RWPE2 (cell line): ENCODE results near the gene UNC79.
A peak's percentile ranks its signal among the peaks of the same experiment; 100 is the strongest.
"Not testable (repeated sequence)": the region's sequence is repeated elsewhere in the genome, so short reads cannot be mapped to it uniquely, and the experiment has no call there.

Experiments
- ATAC-seq: fragments of 200-7000 bp; cut with Tn5 transposase; 3 replicates; pipeline ENCODE4 v1.9.1; 2021; ENCODE audit warnings: low read depth
- DNase-seq: peaks from one replicate; pipeline ENCODE4 v3.0.0-alpha.2; 2020; ENCODE audit warnings: low spot score
- H3K27ac ChIP-seq: fragments of 450-650 bp; 2 replicates; pipeline ENCODE4 v1.5.1; 2017; ENCODE audit warnings: mild to moderate bottlenecking; ENCODE audit not compliant: poor library complexity, severe bottlenecking
- H3K27me3 ChIP-seq: fragments of 250-450 bp; sonication (Bioruptor Pico); 2 replicates; pipeline ENCODE4 v1.5.1; 2021; ENCODE audit warnings: mild to moderate bottlenecking, moderate library complexity; ENCODE audit not compliant: insufficient read depth, poor library complexity, severe bottlenecking
- H3K36me3 ChIP-seq: fragments of 250-450 bp; sonication (Bioruptor Pico); 2 replicates; pipeline ENCODE4 v1.5.1; 2020; ENCODE audit warnings: low read depth, mild to moderate bottlenecking, moderate library complexity
- H3K4me1 ChIP-seq: fragments of 250-450 bp; sonication (Bioruptor Pico); 2 replicates; pipeline ENCODE4 v1.5.1; 2021; ENCODE audit warnings: mild to moderate bottlenecking, moderate library complexity; ENCODE audit not compliant: insufficient read depth, poor library complexity, severe bottlenecking
- H3K4me3 ChIP-seq: fragments of 250-450 bp; sonication (Bioruptor Pico); 2 replicates; pipeline ENCODE4 v1.5.1; 2021; ENCODE audit warnings: mild to moderate bottlenecking, moderate library complexity; ENCODE audit not compliant: severe bottlenecking
- H3K9me3 ChIP-seq: fragments of 250-450 bp; sonication (Bioruptor Pico); 2 replicates; pipeline ENCODE4 v1.5.1; 2021; ENCODE audit warnings: mild to moderate bottlenecking, moderate library complexity; ENCODE audit not compliant: severe bottlenecking
- CTCF ChIP-seq: fragments of 450-650 bp; IDR thresholded peaks from one replicate; pipeline ENCODE4 v1.5.1; 2017; ENCODE audit warnings: mild to moderate bottlenecking, moderate library complexity; ENCODE audit not compliant: poor library complexity, severe bottlenecking

The UNC79 gene

DNA sequence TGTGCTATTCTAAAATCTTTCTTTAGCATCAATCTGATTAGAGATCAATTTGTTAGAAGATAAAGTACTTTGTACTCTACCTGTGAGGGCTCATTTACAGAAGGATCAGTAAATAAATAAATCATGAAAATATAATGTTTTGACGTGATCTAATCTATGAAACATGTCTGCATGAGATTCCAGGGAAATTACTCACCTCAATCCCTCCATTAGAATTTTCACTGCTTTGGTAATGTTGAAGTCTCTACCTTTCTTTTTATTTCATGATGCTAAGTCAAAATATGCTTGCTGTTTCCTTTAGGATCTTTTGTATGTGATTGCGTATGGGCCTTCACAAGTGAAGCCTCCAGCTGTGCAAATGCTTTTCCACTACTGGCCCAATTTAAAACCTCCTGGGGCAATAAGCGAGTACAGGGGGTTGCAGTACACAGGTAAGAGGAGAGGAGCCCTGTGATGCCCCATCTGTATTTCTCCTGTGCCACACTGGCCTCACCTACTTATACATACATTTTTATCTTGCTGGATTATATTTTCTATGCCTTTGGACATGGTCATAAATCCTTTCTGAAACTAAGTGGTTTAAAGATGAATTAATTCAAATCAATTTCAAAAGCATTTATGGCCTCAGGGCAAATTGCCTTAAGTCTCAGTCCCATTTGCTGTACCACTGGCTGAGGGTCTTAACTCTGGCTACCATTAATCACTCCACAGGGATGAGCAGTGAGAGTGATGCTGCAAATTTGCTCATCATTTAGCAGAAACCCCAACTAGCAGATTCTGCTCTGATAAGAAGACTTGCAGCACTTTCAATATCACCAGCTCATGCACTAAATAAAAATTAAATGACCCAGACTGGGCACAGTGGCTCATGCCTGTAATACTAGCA, 66.4 kb downstream of the UNC79 start:
- no peak for TF ChIP-seq CTCF
- Histone ChIP-seq H3K27me3 (no peaks in the 10 kb centered on the region), H3K4me3 (no peak overlapping the region), H3K4me1 (peaks cover 6% of the 10 kb centered on the region), H3K9me3 (no peaks in the 10 kb centered on the region), H3K27ac (no peak overlapping the region), H3K36me3 (no peaks in the 10 kb centered on the region)
- no peak for DNase-seq
- peak; percentile 59 for ATAC-seq

GRCh38 chr14:93510056-93510455, 79.3 kb downstream of the UNC79 start:
- H3K4me1 ChIP-seq: no peaks in the 10 kb centered on the region
- H3K36me3 ChIP-seq: no peaks in the 10 kb centered on the region
- TF ChIP-seq CTCF: no peak
- H3K27me3 ChIP-seq: peaks cover 9% of the 10 kb centered on the region
- H3K27ac ChIP-seq: no peak overlapping the region
- no peak for DNase-seq
- ATAC-seq: no peak
- no peaks in the 10 kb centered on the region for H3K9me3 ChIP-seq
- H3K4me3 ChIP-seq: no peak overlapping the region

DNA sequence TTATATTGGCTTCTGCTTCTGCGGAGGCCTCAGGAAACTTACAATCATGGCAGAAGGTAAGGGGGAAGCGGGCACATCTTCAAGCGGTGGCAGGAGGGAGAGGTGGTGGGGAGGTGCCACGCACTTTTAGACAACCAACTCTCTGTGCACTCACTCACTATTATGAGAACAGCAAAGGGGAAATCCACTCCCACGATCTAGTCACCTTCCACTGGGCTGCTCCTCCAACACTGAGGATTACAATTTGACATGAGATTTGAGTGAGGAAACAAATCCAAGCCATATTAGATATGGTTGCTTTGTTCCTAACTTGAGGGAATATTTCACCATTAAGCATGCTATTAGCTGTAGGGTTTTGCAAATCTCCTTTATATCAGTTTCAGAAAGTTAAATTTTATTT, 80.3 kb downstream of the UNC79 start:
- ATAC-seq (no peak), DNase-seq (no peak)
- Histone ChIP-seq H3K4me1 (no peaks in the 10 kb centered on the region), H3K27ac (no peak overlapping the region), H3K27me3 (peaks cover 9% of the 10 kb centered on the region), H3K9me3 (no peaks in the 10 kb centered on the region), H3K4me3 (no peak overlapping the region), H3K36me3 (no peaks in the 10 kb centered on the region)
- no peak for TF ChIP-seq CTCF

- no peak for ATAC-seq
- H3K27me3 ChIP-seq: peaks cover 3% of the 10 kb centered on the region
- H3K4me1 ChIP-seq: no peaks in the 10 kb centered on the region
- no peak for TF ChIP-seq CTCF
- H3K4me3 ChIP-seq: no peak overlapping the region
- DNase-seq: no peak
- peaks cover 22% of the 10 kb centered on the region for H3K9me3 ChIP-seq
- no peaks in the 10 kb centered on the region for H3K36me3 ChIP-seq
- no peak overlapping the region for H3K27ac ChIP-seq
These were observed 89.4 kb downstream of the UNC79 start for GRCh38 chr14:93520053-93520607.

GRCh38 chr14:93522221-93522620, 91.5 kb downstream of the UNC79 start:
- Histone ChIP-seq H3K4me1 (peaks cover 2% of the 10 kb centered on the region), H3K36me3 (no peaks in the 10 kb centered on the region), H3K27ac (no peak overlapping the region), H3K27me3 (peaks cover 3% of the 10 kb centered on the region), H3K4me3 (no peak overlapping the region), H3K9me3 (peaks cover 22% of the 10 kb centered on the region)
- ATAC-seq (no peak), DNase-seq (no peak)
- no peak for TF ChIP-seq CTCF

GRCh38 chr14:93525216-93525615, 94.5 kb downstream of the UNC79 start:
- not testable (repeated sequence) for H3K9me3 ChIP-seq, ATAC-seq, H3K4me3 ChIP-seq, DNase-seq, H3K27me3 ChIP-seq, H3K4me1 ChIP-seq, H3K36me3 ChIP-seq, H3K27ac ChIP-seq
